Stimulated activated CD8-positive, alpha-beta memory T cell treated with anti-CD3 and anti-CD28 coated beads, Interleukin-12 subunit alpha, Interleukin-12 subunit beta, amount 100 ng/mL, for 1 hour (primary cell): ENCODE measurements around the gene HNRNPH2.

Source experiments
- DNase-seq: peaks from one replicate; pipeline ENCODE4 v3.0.0-alpha.2; 2020; ENCODE audit warnings: low read depth

Gene HNRNPH2

DNA sequence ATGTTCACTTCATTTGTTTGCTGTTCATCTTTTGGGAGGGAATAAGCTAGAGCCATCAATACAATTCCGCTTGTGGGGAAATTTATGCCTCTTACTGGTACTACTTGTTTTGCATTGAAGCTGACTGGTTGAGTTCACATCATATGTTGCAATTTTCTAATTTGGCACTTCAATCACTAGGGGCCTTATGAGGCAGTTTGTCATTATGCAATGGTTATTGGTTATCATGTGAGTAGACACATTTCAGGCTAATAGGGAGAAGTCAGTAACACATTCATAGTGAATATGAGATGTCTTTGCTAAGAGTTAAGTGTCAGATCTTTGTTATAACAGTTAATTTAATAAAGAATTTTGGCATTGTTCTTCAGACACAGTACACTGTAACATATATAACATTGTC is 12.2 kb upstream of the HNRNPH2 start:
- no peak for DNase-seq

DNA sequence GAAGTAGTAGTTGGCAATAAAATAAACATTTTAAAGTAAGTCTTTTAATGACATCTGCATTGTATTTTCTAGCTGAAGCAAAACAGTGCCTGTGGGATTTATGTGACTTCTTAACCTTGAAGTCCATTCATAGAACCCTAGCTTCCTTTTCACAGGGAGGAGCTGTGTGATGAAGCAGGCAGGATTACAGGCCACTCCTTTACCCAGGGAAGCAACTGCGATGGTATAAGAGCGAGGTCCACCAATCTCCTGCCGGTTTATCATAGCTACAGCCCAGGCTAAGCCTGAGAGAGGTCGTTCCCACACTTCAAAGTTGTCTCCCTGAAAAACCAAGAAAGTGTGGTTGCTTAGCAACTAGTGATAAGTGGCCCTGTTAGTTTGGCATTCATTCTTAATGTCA is 10.2 kb upstream of the HNRNPH2 start:
- DNase-seq: no peak

DNA sequence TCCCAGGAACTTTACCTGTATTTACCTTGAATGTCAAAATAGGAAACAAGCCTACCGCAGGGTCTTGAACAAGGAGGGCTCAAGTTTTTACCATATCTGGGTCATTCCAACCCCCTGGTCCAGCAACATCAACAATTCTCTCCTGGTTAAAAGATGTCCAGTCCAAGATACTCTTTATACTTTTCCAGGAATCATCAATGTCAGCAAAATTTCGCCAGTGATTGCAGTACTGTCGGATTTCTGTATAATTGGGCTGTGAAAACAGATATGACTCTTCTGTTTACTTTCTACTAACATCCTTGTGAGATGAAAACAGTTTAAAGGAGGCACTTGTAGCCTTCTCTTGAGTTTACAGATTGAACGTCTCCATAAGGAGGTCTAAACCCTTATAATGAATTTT is 9.3 kb upstream of the HNRNPH2 start:
- DNase-seq: no peak

DNA sequence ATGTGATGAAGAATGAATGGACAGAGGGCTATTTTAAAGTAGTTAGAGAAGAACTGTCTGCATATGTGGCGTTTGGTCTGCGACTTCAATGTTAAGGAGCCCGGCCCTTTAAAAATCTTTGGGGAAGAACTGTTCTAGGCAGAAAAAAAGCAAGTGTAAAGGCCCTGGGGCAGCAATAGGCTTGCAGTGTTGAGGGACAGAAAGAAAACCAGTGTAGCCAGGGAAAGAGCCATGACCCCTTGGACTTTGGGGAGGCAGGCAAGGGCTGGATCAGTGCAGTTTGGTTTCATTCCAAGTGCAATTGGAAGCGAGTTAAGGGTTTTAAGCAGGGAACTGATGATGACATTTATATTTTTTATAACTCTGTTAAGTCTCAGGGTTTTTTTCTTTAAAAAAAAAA is 8.2 kb upstream of the HNRNPH2 start:
- no peak for DNase-seq

DNA sequence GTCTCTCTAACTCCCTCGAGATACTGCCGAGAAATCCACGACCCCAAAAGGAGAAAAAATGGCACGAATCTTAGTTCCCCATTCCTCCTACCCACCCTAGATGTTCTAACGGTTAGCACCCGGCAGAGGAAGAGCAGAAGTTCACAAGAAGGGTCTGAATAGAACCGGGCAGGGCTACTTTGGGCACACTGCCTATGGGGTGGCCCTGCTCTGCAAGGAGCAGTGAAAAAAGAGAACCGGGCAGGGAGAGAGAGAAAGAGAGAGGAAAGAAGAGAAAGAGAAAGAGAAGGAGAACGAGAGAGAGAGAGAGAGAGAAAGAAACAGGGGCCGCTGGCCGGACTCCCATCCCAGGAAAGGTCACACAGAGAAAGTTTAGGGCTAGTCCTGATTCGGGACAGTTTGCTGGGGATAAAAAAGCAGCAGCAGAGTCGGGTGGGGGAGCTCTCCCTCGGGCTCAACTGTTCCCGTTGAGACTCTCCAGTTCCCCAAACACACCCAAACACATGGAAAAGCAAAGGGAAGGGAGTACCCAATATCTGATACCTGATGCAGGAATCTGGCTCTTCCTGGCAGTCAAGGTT is 765 bp upstream of the HNRNPH2 start:
- no peak for DNase-seq

DNA sequence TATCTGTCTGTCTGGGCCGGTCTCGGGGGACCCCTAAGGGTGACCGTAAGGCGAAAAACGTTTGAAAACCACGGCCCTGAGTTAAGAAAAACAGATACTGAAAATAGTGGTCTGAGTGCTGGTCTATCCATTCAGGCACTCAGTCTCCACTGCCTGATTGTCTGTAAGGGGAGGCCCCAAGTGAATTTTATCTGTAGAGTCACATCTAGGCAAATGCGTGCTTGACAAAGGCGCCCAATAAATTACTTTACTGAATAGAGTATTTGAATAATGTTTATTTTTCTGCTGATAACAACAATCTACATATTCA is 465 bp downstream of the HNRNPH2 start:
- no peak for DNase-seq

DNA sequence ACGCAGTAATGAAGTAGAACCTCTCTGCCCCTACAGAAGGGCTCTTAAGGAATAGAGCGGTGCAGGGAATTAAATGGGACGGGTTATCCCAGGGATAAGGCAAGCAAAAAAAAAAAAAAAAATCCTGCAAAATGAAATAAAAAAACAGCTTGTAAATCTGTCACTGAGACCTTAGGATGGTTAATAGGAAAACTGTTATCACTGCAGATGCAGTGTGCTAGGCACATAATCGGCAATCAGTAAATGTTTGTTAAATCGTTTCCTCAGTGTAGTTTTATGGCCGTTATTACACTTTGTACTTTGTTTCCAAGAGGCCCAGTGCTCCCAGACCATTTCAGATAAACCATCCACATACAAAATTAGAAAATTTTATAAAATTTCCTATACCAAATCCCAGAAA is 1.0 kb downstream of the HNRNPH2 start:
- DNase-seq: no peak

DNA sequence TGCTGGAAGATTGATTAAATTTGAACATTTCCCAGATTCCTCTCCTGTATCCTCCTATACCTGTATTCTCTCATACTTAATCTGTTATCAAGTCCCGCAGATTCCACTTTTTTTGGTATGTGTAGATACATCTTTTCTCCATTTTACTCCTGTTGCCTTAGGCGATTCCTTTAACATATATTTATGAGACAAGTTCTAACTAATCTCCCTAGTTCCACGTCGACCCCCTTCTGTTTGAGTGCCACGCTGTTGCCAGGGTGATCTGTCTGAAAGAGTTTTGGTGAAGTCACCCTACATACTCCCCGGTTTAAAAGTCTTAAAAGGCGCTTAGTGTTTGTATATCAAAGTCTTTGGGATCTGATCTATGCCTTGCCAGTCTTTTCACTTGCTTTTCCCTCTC is 2.4 kb downstream of the HNRNPH2 start:
- no peak for DNase-seq

DNA sequence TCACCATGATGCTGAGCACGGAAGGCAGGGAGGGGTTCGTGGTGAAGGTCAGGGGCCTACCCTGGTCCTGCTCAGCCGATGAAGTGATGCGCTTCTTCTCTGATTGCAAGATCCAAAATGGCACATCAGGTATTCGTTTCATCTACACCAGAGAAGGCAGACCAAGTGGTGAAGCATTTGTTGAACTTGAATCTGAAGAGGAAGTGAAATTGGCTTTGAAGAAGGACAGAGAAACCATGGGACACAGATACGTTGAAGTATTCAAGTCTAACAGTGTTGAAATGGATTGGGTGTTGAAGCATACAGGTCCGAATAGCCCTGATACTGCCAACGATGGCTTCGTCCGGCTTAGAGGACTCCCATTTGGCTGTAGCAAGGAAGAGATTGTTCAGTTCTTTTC is 4.0 kb downstream of the HNRNPH2 start:
- DNase-seq: no peak

DNA sequence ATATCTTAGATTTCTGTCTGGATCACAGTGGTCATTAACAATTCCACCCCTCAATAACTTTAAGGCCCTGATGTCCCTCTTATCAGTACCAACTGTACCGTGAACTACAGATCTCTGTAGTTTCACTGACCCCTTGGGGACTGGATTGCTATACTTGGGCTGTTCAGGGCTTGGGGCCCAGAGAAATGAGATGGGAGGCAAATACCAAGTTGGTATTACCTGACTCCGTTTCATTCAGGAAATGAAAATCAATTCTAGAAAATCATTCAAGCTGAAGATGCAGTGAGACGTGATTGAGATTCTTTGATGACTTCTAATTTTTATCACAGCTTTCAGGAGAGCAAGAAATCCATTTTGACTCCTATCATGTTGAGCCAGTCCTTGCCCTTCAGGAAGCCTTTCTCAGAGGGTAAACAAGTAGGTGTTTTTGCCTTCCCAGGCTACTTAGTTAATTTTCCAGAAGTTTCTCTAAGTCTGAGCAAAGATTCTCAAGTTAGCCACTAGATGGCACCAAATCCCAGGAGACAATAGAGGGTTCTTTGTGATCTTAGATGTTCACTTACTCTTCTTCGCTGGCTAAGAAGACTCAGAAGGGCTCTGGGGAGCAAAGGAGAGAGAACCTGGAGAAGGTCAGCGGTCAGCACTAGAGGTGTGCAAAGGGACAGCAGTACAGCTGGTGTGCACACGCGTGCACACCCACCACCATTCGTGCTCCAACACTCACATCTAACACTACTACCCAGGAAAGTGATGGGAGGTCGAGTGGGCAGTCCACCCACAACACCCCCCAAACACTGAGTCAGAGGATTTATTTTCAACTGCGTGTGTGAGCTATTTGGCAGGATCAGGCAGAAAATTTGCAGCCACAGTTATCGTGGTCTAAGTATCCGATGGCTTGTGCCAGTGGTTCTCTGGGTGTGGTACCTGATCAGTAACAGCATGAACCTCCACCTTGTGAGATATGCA is 7.4 kb downstream of the HNRNPH2 start:
- DNase-seq: no peak

DNA sequence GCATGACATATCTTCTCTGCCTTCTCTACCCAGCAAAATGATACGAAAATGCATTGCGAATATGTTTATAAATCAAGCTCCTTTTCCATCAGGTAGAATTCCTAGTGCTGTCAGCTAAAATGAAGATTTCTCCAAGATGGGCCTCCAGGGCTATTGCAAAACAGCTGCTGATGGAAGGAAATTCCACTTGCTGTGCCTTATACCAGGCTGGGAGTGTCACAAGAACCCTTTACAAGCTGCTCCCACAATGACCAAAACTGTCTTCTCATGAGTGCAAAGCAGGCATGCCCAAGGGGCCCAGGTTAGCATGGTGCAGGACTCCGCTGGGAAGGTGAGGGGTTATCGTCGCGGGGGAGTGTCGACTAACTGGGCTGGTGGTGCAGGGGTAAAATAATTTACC is 8.7 kb downstream of the HNRNPH2 start:
- no peak for DNase-seq

DNA sequence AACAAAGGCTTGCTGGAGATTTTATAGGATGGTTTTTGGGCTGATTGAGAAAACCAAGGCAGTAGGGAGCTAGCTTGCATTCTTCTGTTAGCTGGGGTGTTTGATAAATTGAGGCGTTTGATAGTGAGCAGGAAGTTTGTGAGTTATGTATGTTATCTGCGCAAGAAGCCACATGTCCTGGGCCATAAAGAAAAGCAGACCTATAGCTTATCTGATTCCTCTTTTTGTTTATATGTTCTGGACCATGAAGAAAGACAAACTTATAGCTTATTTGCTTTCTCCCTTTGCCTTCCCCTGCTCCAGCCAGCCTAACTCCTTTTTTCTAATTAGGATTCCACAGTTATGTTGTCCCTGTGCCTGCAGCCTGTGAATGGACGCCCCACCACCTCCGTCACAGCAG is 9.2 kb downstream of the HNRNPH2 start:
- DNase-seq: no peak

DNA sequence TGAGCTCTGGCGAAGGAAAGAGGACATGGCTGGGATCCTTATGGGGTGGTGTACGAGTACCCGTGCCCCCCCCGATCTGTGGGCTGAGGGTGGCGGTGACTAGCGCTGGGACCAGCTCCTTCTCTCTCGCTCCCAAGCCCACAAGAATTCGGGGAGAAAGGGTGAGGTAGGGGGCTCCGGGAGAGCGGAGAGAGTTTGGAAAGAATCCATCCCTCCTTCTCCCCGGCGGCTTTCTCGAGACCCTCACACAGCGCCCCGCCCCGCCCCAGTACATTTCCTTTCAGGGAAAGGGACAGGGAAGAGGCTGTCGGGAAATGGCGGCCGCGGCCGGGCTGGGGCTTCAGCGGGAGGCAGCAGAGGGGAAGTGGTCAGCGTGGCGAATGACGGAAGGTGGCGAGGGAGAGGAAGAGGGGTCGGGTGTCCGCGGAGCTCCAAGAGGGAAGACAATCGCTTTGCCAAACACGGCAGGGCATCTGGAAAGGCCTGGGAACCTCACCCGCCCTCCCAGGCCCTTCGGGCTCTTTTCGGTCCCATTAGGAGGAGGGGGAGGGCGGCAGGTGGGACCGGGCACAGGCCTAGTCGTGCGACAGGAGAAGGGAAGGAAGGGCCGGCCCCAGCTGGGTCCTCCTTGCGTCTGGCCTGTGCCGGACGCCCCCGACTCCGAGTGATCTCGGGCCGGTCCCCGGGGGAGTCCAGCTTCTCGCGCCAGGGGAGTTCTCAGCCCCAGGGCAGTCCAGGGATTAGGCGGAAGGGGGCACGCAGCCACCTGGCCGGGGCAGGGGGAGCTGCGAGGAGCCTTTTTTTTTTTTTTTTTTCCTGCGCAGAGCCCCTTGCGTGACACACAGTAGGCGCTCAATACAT is 10.2 kb downstream of the HNRNPH2 start:
- DNase-seq: no peak

DNA sequence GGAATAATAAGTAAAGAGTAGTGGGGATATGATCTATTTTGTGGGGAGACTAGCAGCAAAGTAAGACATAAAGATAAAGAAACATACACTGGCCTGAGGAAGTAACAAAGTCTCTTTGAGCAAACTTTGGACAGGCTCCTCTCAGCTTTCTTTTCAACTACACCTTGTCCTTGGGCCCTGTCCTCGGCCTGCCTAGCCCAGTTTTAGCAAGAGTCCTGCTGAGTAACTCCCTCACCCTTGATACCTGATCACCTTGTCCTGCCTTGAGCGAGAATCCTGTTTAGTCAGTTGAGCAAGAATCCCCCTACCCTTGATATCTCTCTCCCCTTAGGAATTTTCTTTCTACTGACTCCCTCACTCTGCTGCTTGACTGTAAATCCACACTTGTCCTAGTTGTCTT is 11.5 kb downstream of the HNRNPH2 start:
- DNase-seq: no peak

DNA sequence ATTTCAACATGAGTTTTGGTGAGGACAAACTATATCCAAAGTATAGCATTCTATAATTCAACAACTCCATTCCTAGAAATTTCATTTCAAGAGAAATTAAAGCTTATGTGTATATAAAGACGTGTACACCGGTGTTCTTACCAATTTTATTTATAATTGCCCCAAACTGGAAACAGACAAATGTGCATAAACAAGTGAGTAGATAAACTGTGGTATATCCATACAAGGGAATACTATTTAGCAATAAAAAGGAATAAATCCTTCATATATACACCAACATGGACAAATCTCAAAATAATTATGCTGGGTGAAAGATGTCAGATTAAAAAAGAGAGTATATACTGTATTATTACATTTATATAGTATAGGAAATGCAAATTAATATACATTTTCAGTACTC is 19.9 kb downstream of the HNRNPH2 start:
- DNase-seq: no peak

DNA sequence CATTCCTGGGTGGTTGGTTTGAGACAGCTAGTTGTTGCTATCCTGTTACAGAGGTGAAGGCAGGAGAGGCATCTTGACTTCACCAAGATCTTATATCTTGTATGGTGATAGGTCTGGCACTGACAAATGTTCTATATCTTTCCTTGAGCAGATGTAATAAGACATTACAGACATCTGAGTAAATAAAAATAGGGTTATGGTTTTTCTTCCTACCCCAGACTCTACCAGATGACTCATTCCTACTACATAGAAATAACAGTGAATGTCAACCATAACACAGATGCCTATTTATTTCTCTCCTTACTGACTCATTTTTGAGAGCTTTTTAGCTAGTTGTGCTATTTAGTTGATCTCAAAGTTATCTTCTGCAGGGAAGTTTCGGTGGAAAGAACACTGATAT is 21.9 kb downstream of the HNRNPH2 start:
- no peak for DNase-seq

DNA sequence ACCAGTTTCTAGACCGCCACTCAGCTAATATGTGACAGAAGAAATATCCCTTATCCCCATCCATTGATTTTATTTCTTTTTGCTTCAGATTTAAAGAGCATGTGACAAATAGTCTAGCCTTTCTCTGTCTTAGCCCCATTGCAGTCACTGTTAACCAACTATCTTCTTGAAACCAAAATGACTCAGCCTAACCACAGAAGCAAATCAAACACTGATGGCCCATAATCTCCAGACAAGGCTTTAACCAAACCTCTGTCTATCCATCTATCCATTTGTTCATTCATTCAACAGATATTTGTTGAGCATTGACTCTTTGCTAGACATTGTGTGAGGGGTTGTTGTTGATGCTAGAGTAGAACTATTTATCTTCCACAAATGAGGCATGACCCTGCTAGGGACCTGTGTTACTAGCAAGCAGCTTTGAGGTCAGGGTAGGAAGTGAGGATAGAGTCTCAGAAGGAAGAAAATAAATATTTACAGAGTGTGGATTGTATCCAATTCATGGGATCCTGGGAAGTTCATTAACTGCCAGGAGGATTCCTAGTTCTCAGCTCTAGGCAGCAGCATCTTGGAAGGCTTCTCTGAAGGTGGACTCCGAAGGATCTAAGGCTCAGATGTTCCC is 22.5 kb downstream of the HNRNPH2 start:
- DNase-seq: no peak

DNA sequence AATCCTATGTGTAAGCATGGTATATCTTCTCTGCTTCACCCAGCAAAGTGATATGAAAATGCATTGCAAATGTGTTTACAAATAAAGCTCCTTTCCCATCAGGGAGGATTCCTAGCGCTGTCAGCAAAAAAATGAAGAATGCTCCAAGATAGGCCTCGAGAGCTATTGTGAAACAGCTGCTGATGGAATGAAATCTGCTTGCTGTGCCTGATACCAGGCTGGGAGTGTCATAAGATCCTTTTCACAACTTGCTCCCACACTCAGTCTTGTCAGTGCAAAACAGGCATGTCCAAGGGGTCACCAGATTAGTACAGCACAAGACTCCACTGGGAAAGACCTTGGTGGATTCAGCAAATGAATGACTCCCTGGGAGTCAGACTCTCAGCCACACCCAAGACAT is 34.1 kb downstream of the HNRNPH2 start:
- no peak for DNase-seq

DNA sequence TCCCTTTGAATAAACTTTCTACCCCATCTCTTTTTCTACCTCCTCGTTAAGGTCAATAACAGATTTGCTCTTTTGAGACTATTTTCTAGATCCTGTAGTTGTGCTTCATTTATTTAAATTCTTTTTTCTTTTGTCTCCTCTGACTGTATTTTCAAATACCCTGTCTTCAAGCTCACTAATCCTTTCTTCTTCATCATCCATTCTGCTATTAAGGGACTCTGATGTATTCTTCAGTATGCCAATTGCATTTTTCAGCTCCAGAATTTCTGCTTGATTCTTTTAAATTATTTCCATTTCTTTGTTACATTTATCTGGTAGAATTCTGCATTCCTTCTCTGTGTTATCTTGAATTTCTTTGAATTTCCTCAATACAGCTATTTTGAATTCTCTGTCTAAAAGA is 41.3 kb downstream of the HNRNPH2 start:
- DNase-seq: no peak

DNA sequence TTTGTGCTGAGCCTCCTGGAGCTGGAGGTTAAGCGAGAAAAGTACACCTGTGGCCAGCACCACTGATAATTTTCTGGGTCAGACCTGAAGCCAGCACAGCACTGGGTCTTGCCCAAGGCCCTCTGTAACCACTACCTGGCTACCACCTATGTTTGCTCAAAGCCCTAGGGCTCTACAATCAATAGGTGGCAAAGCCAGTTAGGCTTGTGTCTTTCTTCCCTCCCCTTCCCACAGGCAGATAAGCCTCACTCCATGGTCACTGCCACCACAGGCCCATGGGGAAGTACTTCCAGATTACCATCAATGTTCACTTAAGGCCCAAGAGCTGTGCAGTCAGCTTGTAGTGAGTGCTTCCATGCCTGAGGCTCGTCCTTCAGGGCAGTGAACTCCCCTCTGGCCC is 42.1 kb downstream of the HNRNPH2 start:
- DNase-seq: no peak

DNA sequence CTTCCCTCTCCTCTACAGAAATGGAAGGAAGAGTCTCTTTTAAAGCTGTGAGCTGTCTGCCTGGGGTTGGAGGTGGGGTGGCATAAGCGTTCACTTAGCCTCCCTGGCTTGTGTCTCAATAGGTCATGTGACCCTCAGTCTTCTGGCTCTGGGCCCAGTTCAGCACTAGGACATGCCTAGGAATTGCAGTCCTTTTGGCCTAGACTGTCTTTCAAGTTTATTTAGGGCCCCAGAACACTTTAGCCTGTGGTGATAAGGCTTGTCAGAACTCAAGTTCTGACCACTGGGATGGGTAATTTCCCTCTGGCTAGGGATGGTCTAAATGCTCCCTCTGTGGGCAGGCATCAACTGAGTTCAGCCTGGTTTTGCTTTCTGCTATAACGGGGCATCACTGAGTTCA is 42.9 kb downstream of the HNRNPH2 start:
- DNase-seq: no peak

DNA sequence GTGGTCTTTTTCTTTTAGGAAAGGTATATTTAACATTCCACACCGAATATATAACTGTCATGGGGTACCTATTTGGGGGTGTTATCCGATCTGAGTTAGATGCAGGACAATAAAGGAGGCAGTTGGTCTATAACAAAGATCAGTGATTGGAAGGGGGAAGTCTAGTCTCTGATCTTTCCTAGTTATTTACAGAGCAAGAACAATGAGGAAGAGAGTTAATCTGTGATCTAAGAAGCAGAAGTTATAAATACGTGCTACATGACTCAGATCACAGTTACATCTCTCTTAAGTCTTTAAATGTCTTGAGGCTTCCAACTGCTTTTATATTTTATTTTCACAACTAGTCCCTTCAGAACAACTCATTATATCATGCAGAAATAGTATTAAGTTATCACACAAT is 44.0 kb downstream of the HNRNPH2 start:
- no peak for DNase-seq

DNA sequence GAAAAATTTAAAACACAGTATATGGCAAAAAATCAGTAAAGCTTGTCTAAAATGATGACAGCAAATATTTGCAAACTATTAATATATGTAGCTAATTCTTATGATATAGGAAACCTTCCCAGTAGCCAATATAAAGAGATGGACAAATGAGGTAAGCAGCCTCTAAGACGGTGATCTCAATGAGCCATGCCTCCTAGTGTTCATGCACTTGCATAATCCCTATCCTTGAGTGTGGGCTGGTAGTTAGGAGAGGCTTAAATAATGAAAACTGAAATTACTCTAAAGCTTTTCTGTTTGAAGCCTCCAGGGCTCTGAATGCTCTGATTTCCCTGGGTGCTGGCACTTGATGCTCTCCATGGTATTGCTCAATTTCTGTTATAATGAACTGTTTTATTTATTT is 52.6 kb downstream of the HNRNPH2 start:
- DNase-seq: no peak
